Measurements from ENCODE around the gene SMARCB1.

GRCh38 chr22:23812378-23812777 lies 25.6 kb downstream of the SMARCB1 start:
- TF ChIP-seq EZH2phosphoT487 (IDR thresholded peaks at IDR 0.05; ENCODE audit: low read depth), result no peak
- no peak for TF ChIP-seq CTCF (IDR thresholded peaks at IDR 0.05; ENCODE audit: low read depth, low read length)

All from OCI-LY3 (cell line).